ENCODE results near the gene SMIM24.

SMIM24 gene

DNA sequence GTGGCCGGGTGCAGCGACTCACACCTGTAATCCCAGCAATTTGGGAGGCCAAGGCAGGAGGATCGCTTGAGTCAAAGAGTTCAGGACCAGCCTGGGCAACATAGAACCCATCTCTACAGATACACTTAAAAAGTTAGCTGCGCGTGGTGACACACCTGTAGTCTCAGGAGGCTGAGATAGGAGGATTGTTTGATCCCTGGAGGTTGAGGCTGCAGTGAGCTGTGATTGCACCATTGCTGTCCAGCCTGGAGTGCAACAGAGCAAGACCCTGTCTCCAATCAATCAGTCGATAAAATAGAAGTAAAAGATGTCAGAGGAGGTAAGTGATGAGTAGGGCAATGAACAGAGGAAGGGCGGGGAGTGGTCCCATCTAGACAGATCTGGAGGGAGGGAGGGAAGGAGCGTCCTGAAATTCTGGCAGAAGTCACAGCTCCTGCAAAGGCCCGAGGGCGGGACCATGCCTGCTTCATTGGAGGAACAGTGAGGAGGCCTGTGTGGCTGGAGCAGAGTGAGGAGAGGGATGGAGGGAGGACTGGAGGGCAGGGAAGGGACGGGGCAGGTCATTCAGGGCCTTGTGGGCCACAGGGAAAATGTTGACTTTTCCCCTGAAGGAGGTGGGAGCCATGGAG lies 9.7 kb downstream of the SMIM24 start:
- DNase-seq, result no peak

DNA sequence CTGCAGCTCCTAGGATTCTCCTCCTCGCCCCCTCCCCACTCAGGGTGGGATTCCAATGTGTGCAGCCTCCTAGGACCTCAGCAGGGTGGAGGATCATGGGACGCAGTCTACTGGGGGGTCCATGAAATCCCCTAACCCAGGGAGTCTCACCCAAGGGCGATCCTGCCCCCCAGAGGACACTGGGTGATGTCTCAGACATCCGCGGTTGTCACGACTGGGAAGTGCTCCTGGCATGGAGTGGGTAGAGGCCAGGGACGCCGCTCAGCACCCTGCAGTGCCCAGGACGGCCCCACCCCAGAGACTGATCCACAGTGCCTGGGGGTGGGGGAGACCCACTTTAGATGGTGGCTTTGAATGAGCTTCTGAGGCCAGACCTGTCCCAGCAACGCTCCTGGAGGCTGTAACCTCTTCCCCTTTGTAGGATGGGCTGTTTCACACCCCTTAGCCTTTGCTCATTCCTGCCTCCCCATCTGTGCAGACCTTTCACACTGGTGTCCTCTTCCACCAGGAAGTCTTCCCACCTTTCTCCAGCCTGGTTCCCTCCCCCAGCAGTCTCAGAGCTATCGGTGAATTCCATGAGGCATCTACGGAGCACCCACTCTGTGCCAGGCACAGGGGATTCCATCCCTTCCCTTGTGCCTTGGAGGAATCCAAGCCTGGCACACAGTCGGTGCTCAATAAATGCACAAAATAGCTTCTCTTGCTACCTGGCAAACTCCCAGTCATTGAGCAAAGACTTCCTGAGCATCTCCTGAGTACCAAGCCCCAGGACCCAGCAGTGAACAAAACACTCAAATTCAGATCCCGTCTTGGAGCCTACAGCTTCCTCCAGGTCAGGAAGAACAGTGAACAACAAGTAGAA lies 10.5 kb downstream of the SMIM24 start:
- DNase-seq, result no peak

DNA sequence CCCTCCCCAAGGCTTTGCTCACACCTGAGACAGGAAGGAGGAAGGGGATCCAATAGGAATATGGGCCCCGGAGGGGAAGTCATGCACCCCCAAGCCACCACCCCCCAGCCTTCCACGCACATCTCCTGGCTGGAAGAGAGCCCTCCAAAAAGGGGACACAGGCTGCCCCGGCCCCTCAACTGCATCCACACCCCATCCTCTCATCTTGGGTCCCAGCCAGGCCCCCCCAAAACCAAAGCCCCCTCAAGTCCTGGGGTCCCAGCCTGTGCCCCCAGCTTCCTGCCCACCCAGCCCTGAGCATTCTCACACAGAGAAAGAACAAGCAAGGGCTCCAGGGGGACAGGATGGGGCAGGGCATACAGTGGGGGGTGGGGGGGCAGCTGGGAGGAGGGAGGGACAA lies 12.1 kb downstream of the SMIM24 start:
- no peak for DNase-seq

DNA sequence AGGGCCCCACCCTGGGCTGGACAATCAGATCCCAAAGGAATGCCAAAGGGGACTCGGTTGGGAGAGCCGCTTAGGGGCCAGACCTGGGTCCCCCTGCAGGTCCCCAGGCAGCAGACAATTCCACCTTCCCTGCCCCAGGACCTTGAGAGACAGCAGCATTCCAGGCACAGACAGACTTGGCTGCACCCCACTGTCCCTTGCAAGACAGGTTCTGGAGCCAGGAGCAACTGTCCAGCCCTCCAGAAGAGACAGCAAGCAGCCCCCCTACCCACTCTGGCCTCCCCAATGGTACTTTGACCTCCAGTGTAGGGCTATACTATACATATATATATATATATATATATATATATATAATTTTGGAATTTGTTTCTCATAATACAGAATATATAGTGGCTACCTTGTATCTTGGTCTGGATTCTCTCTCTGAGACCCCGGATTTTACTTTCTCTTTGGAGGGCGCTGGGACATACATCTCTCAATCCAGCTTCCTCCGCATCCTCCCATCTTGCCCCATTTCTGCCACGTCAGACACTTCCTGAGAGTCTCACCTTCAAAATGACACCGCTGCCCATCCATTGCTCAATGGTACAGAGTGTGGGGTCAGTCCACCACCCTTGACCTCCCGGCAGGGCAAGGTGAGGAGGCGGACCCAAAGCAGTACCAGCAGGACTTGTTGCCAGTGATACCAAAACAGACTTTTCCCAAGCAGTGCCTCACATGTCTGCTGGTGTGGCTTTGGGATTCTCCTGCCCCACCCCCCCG lies 12.7 kb downstream of the SMIM24 start:
- no peak for DNase-seq

DNA sequence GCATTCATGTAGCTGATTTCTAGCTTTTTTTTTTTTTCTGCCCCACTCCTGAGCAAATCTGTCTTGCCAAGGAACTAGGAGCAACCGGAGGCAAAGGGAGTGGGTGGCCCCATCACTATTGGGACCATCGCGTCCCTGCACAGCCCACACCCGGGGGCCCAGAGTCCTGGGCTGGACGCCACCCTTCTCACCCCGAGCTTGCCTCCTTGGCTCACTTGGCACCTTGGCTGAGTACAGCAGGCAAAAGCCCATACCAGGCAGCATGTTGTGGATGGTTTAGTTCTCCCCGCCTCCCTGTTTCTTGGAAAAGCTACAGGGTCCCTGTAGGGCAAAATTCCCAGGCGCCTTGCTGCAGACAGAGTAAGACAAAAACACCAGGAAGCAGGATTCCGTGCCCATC lies 13.7 kb downstream of the SMIM24 start:
- no peak for DNase-seq

DNA sequence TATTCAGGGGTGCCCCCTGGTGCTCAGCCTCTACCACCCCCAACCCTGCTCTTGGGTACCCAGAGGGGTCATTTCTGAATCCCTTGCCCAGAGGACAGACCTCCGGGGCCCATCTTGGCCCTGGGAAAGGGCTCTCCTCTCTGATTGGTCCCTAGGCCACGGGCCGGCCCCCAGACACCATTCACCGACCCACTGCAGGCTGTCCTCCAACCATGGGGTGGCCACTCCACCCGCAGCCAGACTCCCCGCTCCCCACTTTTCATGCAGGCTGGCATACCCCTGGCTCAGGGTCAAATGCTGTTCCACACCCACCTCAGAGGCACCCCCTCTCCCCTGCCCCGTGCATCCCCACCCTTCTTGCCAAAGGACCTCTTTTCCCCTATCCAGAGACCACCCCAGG lies 14.8 kb downstream of the SMIM24 start:
- DNase-seq, result no peak

DNA sequence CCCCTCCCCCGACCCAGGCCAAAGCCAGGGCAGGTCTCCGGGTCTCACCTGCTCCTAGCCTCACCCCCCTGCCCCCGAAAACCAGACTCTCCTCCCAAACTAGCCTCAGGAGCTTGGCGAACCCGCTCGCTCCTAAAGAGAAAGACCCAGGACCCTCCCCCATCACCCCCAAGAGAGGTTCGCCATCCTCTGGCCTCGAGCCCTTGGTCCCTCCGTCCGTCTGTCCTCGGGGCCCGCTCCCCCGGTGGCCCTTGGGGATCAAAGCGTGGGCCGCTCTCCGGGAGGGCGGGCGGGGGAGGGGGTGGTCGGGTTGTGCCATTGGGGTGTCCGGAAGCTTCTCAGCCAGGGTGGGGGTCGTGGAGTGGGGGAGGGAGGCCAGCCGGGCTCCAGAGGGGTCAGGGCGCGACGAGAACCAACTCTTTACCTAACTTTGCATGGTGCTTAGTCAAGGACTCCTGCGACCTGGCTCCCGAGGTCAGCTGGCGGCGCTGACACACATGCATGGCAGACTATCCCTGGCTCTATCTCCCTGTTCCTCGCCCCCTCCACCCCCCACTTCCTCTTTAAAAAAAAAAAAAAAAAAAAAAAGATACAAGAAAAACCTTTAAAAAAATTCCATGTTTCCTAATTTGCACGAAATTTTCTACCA lies 15.6 kb downstream of the SMIM24 start:
- DNase-seq, result no peak

DNA sequence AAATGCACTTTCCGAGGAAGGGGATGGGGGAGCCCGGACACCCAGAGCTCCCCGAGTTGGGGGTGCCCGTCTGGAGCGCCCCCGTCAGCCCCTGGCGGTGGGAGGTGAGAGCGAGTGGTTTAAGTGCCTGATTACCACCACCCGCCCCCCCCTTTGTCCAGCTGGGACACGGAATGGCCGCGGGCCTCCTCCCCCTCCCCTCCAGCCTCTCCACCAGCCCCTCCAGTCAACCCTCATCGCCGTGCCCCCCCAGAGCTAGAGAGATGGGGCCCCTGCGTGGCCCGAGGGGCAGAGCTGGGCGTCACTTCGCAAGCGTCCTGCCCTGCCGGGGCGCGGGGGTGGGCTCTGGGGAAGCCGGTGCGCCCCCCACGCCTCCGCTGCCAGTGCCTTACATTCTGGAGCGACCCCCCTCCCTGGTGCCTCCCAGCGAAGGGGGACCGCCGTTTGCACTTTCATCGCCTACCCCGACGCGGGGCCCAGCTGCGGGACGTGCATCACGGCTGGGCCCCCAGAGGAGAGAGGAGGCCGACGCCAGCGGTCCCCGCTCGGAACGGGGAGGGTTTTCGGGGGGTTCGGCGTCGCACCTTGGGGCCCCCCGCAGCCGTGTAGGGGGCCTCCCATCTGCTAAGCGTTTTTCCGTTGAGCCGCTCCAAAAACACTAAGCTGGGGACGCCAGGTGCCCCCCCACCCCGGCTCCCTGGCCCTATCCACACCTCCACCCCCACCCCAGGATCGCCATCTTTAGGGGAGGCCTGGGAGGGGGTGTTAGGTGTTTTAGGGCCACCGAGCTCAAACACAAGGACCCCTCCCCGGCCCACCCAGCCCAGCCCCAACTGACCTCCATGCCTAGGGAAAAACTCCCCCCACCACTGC lies 16.4 kb downstream of the SMIM24 start:
- no peak for DNase-seq

DNA sequence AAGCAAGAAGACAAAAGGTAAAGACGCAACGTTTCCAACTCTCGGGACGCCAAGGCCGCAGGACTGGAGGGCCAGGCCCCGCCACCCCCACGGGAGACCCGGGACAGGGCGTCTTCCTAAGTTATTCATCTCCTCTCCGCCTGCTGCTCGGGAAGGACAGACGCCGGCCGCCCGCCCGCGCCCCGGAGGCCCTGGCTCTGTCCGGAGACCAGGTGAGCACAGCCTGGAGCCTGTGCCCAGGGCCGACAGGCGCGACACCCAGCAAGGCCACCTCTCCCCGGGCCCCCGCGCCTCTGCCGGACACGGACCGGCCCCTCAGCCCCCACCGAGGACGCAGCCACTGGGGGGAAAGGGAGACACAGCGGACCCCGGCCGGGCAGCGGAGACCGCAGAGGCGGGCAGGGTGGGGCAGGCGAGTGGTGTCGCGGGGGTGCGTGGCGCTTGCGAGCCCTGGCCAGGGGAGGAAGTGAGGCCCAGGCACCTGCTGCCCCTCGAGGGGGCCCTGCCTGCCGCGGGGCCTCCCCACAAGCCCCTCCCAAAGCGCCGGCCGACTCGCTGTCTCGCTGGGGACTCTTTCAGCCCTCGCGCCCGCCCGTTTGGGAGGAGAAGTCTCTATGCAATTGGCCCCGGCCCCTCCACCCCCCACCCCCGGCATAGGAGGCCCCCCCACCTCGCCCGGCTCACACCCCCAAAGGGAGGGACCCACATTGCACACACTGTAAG lies 17.2 kb downstream of the SMIM24 start:
- DNase-seq, result no peak

DNA sequence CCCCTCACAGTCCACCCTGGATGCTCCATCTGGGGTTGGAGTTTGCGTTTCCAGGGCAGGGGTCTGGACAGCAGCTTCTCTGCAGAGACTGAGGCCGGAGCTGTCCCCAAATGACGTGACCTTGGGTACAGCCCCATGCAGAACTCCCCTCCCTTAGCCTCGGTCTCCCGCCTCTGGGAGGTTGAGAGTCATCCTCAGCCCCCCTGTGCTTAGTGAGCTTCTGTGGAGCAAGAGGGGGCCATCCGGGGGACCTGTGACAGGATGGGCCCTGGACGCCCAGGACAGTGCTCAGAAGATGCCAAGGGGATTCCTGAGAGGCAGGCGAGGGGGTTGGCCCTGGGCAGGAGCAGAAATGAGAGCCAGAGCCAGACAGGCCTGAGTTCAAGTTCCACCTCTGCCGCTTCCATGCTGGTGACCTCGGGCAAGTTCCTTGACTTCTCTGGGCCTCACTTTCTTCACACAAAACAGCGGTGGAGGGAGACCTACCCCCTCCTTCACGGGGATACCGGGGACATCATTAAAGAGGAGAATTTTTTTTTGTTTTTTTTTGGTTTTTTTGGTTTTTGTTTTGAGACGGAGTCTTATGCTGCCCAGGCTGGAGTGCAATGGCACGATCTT lies 20.3 kb downstream of the SMIM24 start:
- no peak for DNase-seq

DNA sequence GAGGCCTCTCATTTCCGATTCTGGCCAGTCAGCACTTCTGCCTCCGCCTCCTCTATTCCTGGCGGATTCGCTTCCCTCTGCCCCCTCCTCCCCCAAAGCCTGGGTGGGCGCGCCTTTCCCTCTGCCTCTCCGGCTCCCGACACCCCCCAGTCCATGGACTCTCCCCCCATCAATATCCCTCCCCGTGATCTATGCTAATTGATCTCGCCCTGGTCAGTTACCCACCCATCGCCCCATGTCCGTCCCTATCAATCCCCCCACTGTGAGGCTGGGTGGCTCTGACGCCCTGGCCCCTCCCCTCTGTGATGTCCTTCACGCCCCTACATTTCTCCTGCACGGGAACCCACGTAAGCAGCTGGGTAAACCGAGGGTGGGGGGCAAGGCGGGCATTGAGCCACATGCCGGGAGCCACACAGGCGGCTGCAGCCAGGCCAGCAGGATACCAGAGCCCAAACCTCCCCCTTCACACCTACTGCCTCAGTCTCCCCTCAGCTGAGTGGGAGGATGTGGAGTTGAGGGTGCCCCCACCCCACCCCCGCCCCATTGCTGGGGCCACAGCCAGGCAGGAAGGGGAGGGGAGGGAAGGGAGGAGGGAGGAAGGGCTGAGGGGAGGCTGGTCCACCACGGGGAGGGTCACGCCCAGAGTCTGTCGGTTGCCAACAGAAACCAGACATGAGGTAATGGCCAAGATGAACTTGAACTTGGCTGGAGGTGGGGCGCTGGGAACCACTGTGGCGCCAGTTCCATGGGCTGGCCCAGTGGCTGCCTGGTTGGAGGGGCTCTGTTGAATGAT lies 21.0 kb downstream of the SMIM24 start:
- no peak for DNase-seq

DNA sequence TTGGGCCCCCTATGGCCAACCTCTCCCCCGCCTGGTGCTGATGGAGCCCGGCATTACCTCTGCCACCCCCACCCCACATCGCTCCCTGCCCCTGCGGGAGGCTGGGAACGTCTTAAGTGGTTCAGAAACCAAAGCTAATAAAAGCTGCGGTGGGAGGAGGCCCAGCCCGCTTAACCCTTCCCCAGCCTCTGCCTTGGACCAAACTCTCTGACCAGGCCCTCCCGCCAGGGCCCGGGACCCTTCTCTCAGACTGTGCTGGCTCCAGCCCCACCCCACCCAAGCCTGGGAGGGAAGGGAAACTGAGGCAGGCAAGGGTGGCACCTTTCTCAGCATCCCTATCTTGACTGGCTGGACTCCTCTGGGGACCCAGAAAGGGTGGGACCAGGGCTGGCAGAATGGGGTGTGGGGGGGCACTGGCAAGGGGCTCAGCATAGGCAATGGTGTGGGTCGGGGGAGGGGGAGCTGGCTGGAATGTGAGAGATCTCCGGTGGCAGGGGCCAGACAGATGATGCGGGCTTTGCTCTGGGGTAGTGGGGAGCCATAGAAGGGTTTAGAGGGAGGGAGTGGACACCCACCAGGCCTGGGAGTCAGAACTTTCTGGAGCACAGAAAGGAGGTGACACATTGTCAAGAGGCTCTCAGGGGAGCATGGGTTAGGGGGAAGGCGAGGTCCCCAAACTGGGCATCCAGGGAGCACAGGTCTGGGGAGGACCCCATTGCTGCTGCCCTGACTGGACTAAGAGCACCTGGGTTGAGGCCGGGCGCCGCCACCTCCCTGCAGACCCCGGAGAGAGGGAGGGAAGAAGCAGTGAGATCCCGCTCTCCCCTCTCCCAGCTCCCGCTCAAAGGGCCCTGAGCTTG lies 21.9 kb downstream of the SMIM24 start:
- no peak for DNase-seq

DNA sequence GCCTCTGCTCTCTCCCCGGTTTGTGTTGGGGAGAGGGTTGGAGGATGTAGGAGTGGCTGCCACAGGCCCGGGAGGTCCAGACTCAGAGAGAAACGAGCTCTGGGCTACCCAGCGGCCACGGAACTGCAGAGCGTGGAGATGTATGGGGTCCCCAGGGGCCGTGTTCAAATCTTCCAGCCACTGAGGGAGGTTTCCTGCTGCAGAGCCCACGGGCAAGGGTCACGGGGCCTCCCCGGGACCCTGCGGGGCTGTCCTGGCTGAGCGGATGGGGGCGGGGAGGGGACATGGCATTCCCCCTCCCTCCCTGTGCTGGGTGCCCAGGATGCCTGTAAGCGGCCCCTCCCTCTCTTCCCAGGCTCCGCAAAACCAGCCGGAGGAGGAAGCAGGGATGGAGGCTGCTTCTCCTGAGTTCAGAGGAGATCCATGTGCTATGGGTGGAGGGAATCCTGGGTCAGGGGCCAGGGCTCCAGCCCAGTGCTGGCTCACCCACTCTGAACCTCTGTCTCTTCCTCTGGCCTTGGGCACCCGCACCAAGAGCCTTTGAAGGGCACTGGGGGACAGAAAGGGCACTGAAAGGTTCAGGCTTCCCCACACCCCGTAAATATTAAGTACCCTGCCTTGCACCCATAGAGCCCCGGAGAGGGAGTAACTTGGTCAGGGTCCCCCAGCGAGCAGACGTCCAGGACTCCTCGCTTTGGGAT lies 22.6 kb downstream of the SMIM24 start:
- DNase-seq, result no peak

DNA sequence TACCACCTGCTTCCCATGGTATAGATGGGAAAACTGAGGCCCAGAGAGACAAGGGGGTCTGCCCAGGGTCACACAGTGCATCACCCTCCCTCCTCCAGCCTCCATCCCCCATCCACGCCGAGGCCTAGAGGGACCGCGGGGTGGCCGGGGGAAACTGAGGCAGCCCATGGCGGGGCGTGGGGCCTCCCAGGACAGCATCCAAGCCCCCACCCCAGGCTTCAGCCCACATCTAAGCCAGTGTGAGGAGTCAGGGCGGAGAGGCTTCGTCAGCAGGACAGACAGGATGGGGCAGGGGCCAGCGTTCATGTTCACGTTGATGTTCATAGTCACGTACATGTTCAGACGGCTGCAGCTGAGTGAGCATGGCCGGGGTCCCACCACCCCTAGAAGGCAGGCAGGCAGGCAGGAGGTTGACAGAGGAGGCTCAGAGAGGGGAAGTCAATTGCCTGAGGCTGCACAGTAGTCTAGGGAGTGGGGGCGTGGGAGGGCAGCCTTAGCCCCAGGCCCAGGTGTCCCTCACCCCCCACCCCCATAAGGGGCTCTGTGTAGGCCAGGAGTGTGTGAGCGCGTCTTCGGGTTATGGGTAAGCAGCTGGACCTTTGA lies 23.3 kb downstream of the SMIM24 start:
- DNase-seq, result no peak

DNA sequence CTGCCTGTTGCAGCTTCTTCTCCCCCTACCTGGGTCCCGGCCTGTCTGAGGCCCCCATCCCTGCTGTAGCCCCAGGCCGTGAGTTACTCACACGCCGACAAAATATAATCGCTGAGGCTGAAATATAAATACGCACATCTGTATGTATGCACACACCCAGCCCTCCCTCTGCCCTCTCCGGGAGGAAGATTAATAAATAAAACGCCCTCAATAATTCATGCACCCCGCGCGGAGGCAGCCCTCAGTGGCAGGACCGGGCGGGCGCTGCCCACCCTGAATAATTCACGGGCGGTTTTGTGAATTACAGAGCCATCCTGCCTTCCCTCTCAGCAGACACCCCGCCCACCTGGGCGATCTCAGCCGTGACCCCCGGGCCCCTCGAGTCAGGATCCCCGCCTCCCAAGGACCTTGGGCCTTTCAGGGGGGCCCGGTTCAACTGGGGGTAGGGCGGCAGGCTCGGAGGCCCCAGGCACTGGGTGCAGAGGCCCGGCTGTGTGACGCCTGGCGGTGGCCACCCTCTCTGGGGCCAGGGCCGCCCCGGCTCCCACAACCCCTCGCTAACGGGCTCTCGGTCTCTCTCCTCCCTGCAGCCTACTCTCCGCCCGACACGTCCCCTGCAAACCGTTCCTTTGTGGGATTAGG lies 24.2 kb downstream of the SMIM24 start:
- no peak for DNase-seq

DNA sequence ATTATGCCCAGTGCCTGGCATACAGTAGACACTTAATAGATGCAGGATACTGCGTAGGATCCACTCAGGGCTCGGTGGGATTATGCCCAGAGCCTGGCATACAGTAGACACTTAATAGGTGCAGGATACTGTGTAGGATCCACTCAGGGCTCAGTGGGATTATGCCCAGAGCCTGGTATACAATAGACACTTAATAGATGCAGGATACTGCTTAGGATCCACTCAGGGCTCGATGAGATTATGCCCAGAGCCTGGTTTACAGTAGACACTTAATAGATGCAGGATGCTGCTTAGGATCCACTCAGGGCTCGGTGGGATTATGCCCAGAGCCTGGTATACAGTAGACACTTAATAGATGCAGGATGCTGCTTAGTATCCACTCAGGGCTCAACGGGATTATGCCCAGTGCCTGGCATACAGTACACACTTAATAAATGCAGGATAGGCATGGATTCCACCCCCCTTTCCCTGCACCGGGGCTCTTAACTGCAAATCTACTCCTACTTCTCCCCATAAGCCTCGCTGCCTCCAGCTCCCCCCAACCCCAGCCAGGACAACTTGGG lies 24.9 kb downstream of the SMIM24 start:
- no peak for DNase-seq

DNA sequence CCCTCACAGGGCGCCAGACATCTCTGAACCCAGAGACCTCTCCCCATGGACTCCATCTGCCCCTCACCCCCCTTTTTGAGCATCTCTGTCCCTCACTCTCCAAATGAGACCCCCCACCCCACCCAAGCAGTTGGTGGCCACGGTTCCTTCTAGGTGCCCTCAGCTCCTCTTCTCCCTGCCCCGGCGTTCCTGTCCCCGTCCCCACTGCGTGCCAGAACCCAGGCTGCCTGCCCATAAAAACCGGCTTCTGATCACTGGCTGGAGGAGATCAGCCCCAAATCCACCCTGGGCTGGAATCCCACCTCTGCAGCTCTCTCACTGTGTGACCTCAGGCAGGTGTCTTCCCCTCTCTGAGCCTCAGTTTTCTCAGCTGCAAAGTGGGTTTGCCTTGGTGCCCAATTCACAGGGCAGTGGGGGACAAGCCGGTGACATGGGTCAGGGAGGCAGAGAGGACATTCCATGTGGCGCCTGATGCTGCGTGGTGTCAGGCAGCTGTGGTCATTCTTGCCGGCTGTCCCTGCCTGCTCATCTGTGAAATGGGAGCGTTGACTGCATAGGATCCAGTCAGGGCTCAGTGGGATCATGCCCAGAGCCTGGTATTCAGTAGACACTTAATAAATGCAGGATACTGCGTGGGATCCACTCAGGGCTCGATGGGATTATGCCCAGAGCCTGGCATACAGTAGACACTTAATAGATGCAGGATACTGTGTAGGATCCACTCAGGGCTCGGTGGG lies 25.5 kb downstream of the SMIM24 start:
- DNase-seq, result no peak

Data from NCI-H1694 treated with DMSO at 0.1 percent for 48 hours (cell line).